ENCODE data around the gene FAM241B. TPM values are rescaled to one million over a fixed set of nuclear protein-coding genes. Genes with fewer than 3 reads are reported as not detected.

FAM241B gene
- total RNA-seq, 1 experiment from 2014 or later: 13.7 TPM

GRCh38 chr10:69616358-69616757 is 13.7 kb upstream of the FAM241B start:
- H3K4me3 Mint-ChIP-seq: no peak overlapping the region
- no peak overlapping the region for H4K91ac ChIP-seq (ENCODE audit: insufficient read length, low read depth, low read length)

More at GRCh38 chr10:69616358-69616757, 13.7 kb upstream of the FAM241B start:
- H2AFZ ChIP-seq (ENCODE audit: low read length): no peak overlapping the region
- WGBS (ENCODE audit: extremely low coverage, insufficient read length, low lambda C conversion rate): no CpG with 5 or more reads among the region's 4 CpGs
- H4K8ac ChIP-seq (replicated peaks; ENCODE audit: insufficient read length, low read depth, low read length): no peak overlapping the region
- H2BK20ac ChIP-seq (ENCODE audit: low read depth, low read length, poor library complexity, severe bottlenecking): no peak overlapping the region
- H3K9ac ChIP-seq (ENCODE audit: extremely low read depth, insufficient read length, low read length): no peak overlapping the region
- no peak overlapping the region for H3K27ac Mint-ChIP-seq
- H3K23me2 ChIP-seq (ENCODE audit: insufficient read length, low read depth, low read length, poor library complexity, severe bottlenecking): no peaks in the 10 kb centered on the region
- no peak overlapping the region for H3K18ac ChIP-seq (ENCODE audit: insufficient read length, low read depth, low read length)
- no peaks in the 10 kb centered on the region for H4K20me1 ChIP-seq (ENCODE audit: control insufficient read depth, insufficient read depth, insufficient read length)
- H3T11ph ChIP-seq (ENCODE audit: low read length): no peak overlapping the region
- H3K4ac ChIP-seq (ENCODE audit: low read depth, low read length): no peak overlapping the region
- H2BK12ac ChIP-seq (ENCODE audit: insufficient read length, low read depth, low read length): no peak overlapping the region
- H2AK5ac ChIP-seq (ENCODE audit: insufficient read length, low read length): no peak overlapping the region
- H2BK5ac ChIP-seq (ENCODE audit: insufficient read length, low read length): no peak overlapping the region
- H3K4me2 ChIP-seq (ENCODE audit: insufficient read depth, insufficient read length, low read length): no peak overlapping the region
- no peaks in the 10 kb centered on the region for H3K4me1 ChIP-seq (ENCODE audit: insufficient read depth, low read length)
- no peaks in the 10 kb centered on the region for H3K79me2 ChIP-seq (ENCODE audit: insufficient read depth, low read length)
- no peak overlapping the region for H3K27ac ChIP-seq (ENCODE audit: insufficient read length, low read depth, low read length)
- peaks cover 13% of the 10 kb centered on the region in 2 experiments for H3K9me3 Mint-ChIP-seq
- H2BK120ac ChIP-seq (ENCODE audit: low read depth, low read length, poor library complexity, severe bottlenecking): no peak overlapping the region
- H3K4me1 Mint-ChIP-seq: peaks cover 5% of the 10 kb centered on the region in 2 experiments; a peak in 3 of 4 replicates
- H2BK15ac ChIP-seq (ENCODE audit: low read depth, low read length): no peak overlapping the region
- H3K14ac ChIP-seq (ENCODE audit: insufficient read depth, low read length): no peak overlapping the region
- H3K23ac ChIP-seq (ENCODE audit: insufficient read length, low read depth, low read length): no peak overlapping the region
- no peak for DNase-seq
- TF ChIP-seq CTCF (conservative IDR thresholded peaks at IDR 0.05): no peak
- peaks cover 28% of the 10 kb centered on the region for H3K27me3 Mint-ChIP-seq (ENCODE audit: low read depth)
- H3K27me3 ChIP-seq (ENCODE audit: insufficient read depth, low read length): no peaks in the 10 kb centered on the region
- H3K79me1 ChIP-seq (ENCODE audit: insufficient read depth, low read depth, low read length, poor library complexity, severe bottlenecking): no peaks in the 10 kb centered on the region
- peaks cover 4 to 10% (median 8%) of the 10 kb centered on the region in 3 experiments; a peak in 5 of 7 replicates for H3K36me3 Mint-ChIP-seq (ENCODE audit: insufficient read depth in 1 of 3, low read depth in 3 of 3)
- no peak overlapping the region for H3K56ac ChIP-seq (ENCODE audit: insufficient read length, low read depth, low read length)
- H4K5ac ChIP-seq (ENCODE audit: insufficient read length, low read depth, low read length): no peak overlapping the region
- no peaks in the 10 kb centered on the region for H3K9me3 ChIP-seq (ENCODE audit: control insufficient read depth, low read depth, low read length)

All from H9 (cell line).